H1 (cell line): ENCODE results near the gene MRPL39. TPM values are rescaled to one million over a fixed set of nuclear protein-coding genes. Genes with fewer than 3 reads are reported as not detected.

Source experiments
- CTCF ChIA-PET: fragments of 300-600 bp; sonication (Branson Sonifier 250); formaldehyde crosslinking; loops from one replicate; lab custom pipeline; 2021; ENCODE audit not compliant: partially characterized antibody; lab: Charles Lee
- POLR2A ChIA-PET: fragments of 300-600 bp; sonication (Branson Sonifier 250); formaldehyde crosslinking; loops from one replicate; lab custom pipeline; 2021; ENCODE audit warnings: inconsistent platforms; ENCODE audit not compliant: partially characterized antibody; lab: Charles Lee
- DNase-seq, 2 experiments: peaks; one replicate each; pipeline versions ENCODE4 v3.0.0 to v3.0.0-alpha.2; 2010 to 2022; ENCODE audit warnings: low spot score in 2 of 2, low read depth in 1 of 2, mixed read lengths in 1 of 2
- FAIRE-seq: peaks from 2 replicates; lab custom pipeline; 2011; peaks lifted over from hg19 to GRCh38; lab: Jason Lieb, UNC
- H2AFZ ChIP-seq: 2 replicates; pipeline ENCODE4 v1.8.1; 2012; ENCODE audit warnings: low read length, inconsistent platforms
- H2AK5ac ChIP-seq: 2 replicates; pipeline ENCODE4 v1.6.1; 2013; ENCODE audit warnings: low read depth, low read length
- H2BK120ac ChIP-seq: replicated peaks from 2 replicates; pipeline ENCODE3; 2013; ENCODE audit warnings: low read depth, low read length, inconsistent platforms
- H2BK12ac ChIP-seq: 2 replicates; pipeline ENCODE4 v1.6.1; 2013; ENCODE audit warnings: low read depth, low read length
- H2BK15ac ChIP-seq: 2 replicates; pipeline ENCODE4 v1.6.1; 2013; ENCODE audit warnings: low read length
- H2BK20ac ChIP-seq: 2 replicates; pipeline ENCODE4 v1.6.1; 2013; ENCODE audit warnings: low read length
- H2BK5ac ChIP-seq: 2 replicates; pipeline ENCODE4 v1.6.1; 2013; ENCODE audit warnings: low read depth, low read length
- H3K14ac ChIP-seq: 2 replicates; pipeline ENCODE4 v1.6.1; 2013; ENCODE audit warnings: inconsistent platforms; ENCODE audit not compliant: insufficient read length
- H3K18ac ChIP-seq: 2 replicates; pipeline ENCODE4 v1.6.1; 2013; ENCODE audit warnings: low read length; ENCODE audit errors: extremely low read depth
- H3K23ac ChIP-seq: 2 replicates; pipeline ENCODE4 v1.6.1; 2013; ENCODE audit warnings: inconsistent platforms; ENCODE audit not compliant: insufficient read length
- H3K23me2 ChIP-seq: 2 replicates; pipeline ENCODE4 v1.6.1; 2013; ENCODE audit warnings: low read depth, low read length
- H3K27ac ChIP-seq: 2 replicates; pipeline ENCODE4 v1.6.1; 2011; ENCODE audit warnings: low read depth, low read length, inconsistent platforms
- H3K27me3 ChIP-seq, 4 experiments: replicated peaks in 1 of 4; 1 replicate in 1 of 4; 2 replicates in 3 of 4; pipeline versions ENCODE4 v1.6.1 to v1.8.1; 2011 to 2013; ENCODE audit warnings: low read length in 3 of 4, mild to moderate bottlenecking in 3 of 4, inconsistent platforms in 2 of 4, mixed read lengths in 2 of 4, moderate library complexity in 1 of 4; ENCODE audit not compliant: control insufficient read depth in 3 of 4, insufficient read depth in 3 of 4; ENCODE audit errors: extremely low read depth in 1 of 4
- H3K36me3 ChIP-seq, 4 experiments: 2 replicates each; pipeline versions ENCODE4 v1.6.1 to v1.8.1; 2011 to 2013; ENCODE audit warnings: mild to moderate bottlenecking in 4 of 4, low read length in 3 of 4, moderate library complexity in 2 of 4, control low read depth in 1 of 4, inconsistent platforms in 1 of 4; ENCODE audit not compliant: insufficient read depth in 4 of 4, control insufficient read depth in 2 of 4
- H3K4ac ChIP-seq: replicated peaks from 2 replicates; pipeline ENCODE3; 2013; ENCODE audit warnings: low read length, low read depth, mixed read lengths, inconsistent platforms; ENCODE audit not compliant: insufficient read length
- H3K4me1 ChIP-seq, 4 experiments: replicated peaks in 1 of 4; 1 replicate in 1 of 4; 2 replicates in 3 of 4; pipeline versions ENCODE4 v1.6.1 to v1.8.1; 2011 to 2013; ENCODE audit warnings: low read length in 3 of 4, inconsistent platforms in 2 of 4, mixed read lengths in 1 of 4; ENCODE audit not compliant: insufficient read depth in 4 of 4, control insufficient read depth in 3 of 4
- H3K4me2 ChIP-seq, 2 experiments: 2 replicates each; pipeline versions ENCODE4 v1.6.1 to v1.8.1; 2011 to 2013; ENCODE audit warnings: low read depth in 2 of 2, low read length in 2 of 2, control low read depth in 1 of 2, inconsistent platforms in 1 of 2, mild to moderate bottlenecking in 1 of 2; ENCODE audit not compliant: insufficient read depth in 1 of 2
- H3K4me3 ChIP-seq, 4 experiments: fragments of 200-600, 300-600 bp in 1 of 4; sonication (generic), shearing (Covaris generic), sonication (Bioruptor Twin) in 1 of 4; 2 replicates each; pipeline versions ENCODE4 v1.5.1 to v1.8.1; 2011 to 2016; ENCODE audit warnings: low read length in 4 of 4, low read depth in 3 of 4, control low read depth in 2 of 4, inconsistent platforms in 2 of 4, mild to moderate bottlenecking in 2 of 4, mixed read lengths in 1 of 4, moderate library complexity in 1 of 4; ENCODE audit not compliant: insufficient read depth in 2 of 4; ENCODE audit errors: extremely low read depth in 1 of 4
- H3K56ac ChIP-seq: replicated peaks from 2 replicates; pipeline ENCODE3; 2013; ENCODE audit warnings: low read depth, mild to moderate bottlenecking, mixed read lengths, low read length, inconsistent platforms; ENCODE audit not compliant: insufficient read length
- H3K79me1 ChIP-seq: 2 replicates; pipeline ENCODE4 v1.6.1; 2013; ENCODE audit warnings: low read depth, low read length, control low read depth
- H3K79me2 ChIP-seq, 2 experiments: 2 replicates each; pipeline versions ENCODE4 v1.6.1 to v1.8.1; 2012 to 2013; ENCODE audit warnings: low read length in 2 of 2, mild to moderate bottlenecking in 2 of 2, inconsistent platforms in 1 of 2; ENCODE audit not compliant: insufficient read depth in 2 of 2, control insufficient read depth in 1 of 2
- H3K9ac ChIP-seq, 4 experiments: replicated peaks in 1 of 4; 1 replicate in 1 of 4; 2 replicates in 3 of 4; pipeline versions ENCODE4 v1.6.1 to v1.8.1; 2011 to 2013; ENCODE audit warnings: low read depth in 3 of 4, low read length in 3 of 4, control low read depth in 2 of 4, mild to moderate bottlenecking in 2 of 4, moderate library complexity in 2 of 4, inconsistent platforms in 1 of 4; ENCODE audit errors: extremely low read depth in 1 of 4
- H3K9me3 ChIP-seq, 2 experiments: 2 replicates each; pipeline versions ENCODE4 v1.6.1 to v1.8.1; 2012 to 2013; ENCODE audit warnings: mild to moderate bottlenecking in 2 of 2, moderate library complexity in 2 of 2, control low read depth in 1 of 2, inconsistent platforms in 1 of 2, low read depth in 1 of 2, low read length in 1 of 2, mixed read lengths in 1 of 2; ENCODE audit not compliant: insufficient read depth in 2 of 2
- H4K20me1 ChIP-seq, 2 experiments: replicated peaks in 1 of 2; 2 replicates each; pipeline versions ENCODE3 to v1.8.1; 2011 to 2013; ENCODE audit warnings: inconsistent platforms in 2 of 2, low read length in 2 of 2, mild to moderate bottlenecking in 1 of 2; ENCODE audit not compliant: insufficient read depth in 2 of 2, control insufficient read depth in 1 of 2
- H4K5ac ChIP-seq: 2 replicates; pipeline ENCODE4 v1.6.1; 2013; ENCODE audit warnings: low read length, low read depth, mixed read lengths, inconsistent platforms; ENCODE audit not compliant: insufficient read length
- H4K8ac ChIP-seq: 2 replicates; pipeline ENCODE4 v1.8.0; 2013; ENCODE audit warnings: mild to moderate bottlenecking, moderate library complexity, low read length, inconsistent platforms; ENCODE audit not compliant: insufficient read depth; ENCODE audit errors: extremely low read depth
- H4K91ac ChIP-seq: replicated peaks from 2 replicates; pipeline ENCODE3; 2013; ENCODE audit warnings: low read length, mixed read lengths, inconsistent platforms; ENCODE audit not compliant: insufficient read length
- CREB1 ChIP-seq: IDR thresholded peaks from 2 replicates; pipeline ENCODE4 v1.6.1; 2012; ENCODE audit warnings: inconsistent platforms
- POU5F1 ChIP-seq: IDR thresholded peaks from 2 replicates; pipeline ENCODE4 v1.6.1; 2011; ENCODE audit warnings: low read depth, mild to moderate bottlenecking, low read length, moderate library complexity
- RBBP5 ChIP-seq: IDR thresholded peaks from 2 replicates; pipeline ENCODE4 v1.7.1; 2012; ENCODE audit warnings: low read depth, mild to moderate bottlenecking, inconsistent platforms, low read length, moderate library complexity, borderline replicate concordance
- WGBS, 2 experiments: shearing (Covaris generic) in 1 of 2; methylation state at CpG; one replicate each; pipeline versions ENCODE4 v1.1.6 to v1.1.7; 2013 to 2015; ENCODE audit warnings: low lambda C conversion rate in 2 of 2, mixed read lengths in 2 of 2, inconsistent platforms in 1 of 2, low coverage in 1 of 2, missing lambda C conversion rate in 1 of 2; ENCODE audit not compliant: insufficient replicate concordance in 2 of 2, insufficient coverage in 1 of 2, insufficient read length in 1 of 2; ENCODE audit errors: extremely low coverage in 1 of 2, missing lambda C conversion rate in 1 of 2; 5-methylcytosine and 5-hydroxymethylcytosine counted together
- polyA plus RNA-seq, 7 experiments: library from polyadenylated mRNA; depleted of rRNA in 3 of 7; stranded (reverse) in 5 of 7; unstranded in 2 of 7; fragments of >200 nt in 5 of 7; fragments of 200-250 nt in 2 of 7; gene quantifications; 1 replicate in 5 of 7; 2 replicates in 1 of 7; 4 replicates in 1 of 7; pipeline versions ENCODE4 v1.2.1 to v1.2.3, GENCODE V29; 2011 to 2013; ENCODE audit warnings: missing spikeins in 2 of 7, mixed read lengths in 2 of 7
- total RNA-seq: library from RNA; stranded (reverse); fragmentation: NEBNext Ultra II Directional; extraction: Animal tissue kit (Norgen Biotek cat#: 25700); gene quantifications from 2 replicates; pipeline ENCODE4 v1.2.1, GENCODE V29; 2021

MRPL39 gene
- total and polyA plus RNA-seq, 2 of the 8 experiments (the other 6 are each of a cell fraction or from before 2014, with no cell fraction given) = 20.3 to 43.2 TPM

- Histone ChIP-seq H2BK12ac (no peak overlapping the region), H3K79me2 (no peaks in the 10 kb centered on the region), H4K91ac (no peak overlapping the region), H3K9me3 (no peaks in the 10 kb centered on the region), H3K79me1 (no peaks in the 10 kb centered on the region), H4K8ac (no peak overlapping the region), H3K4me1 (no peaks in the 10 kb centered on the region), H4K5ac (no peak overlapping the region), H3K4me3 (no peak overlapping the region), H3K18ac (no peak overlapping the region), H3K23me2 (no peaks in the 10 kb centered on the region; the same call in 1 of the 2 replicates), H3K36me3 (no peaks in the 10 kb centered on the region), H3K14ac (no peak overlapping the region), H3K23ac (no peak overlapping the region)
- POLR2A ChIA-PET = no interaction called here
- TF ChIP-seq CREB1 (no peak), POU5F1 (no peak), RBBP5 (no peak)
- TF ChIP-seq, all 59 proteins: peak for 0
- no peak overlapping the region for H3K27ac ChIP-seq
- no peak overlapping the region for H3K4ac ChIP-seq
- DNase-seq = no peak
- no peak overlapping the region for H2AK5ac ChIP-seq
- H4K20me1 ChIP-seq = no peaks in the 10 kb centered on the region
- no peak overlapping the region for H3K4me2 ChIP-seq
- H3K9ac ChIP-seq = no peak overlapping the region
- H2AFZ ChIP-seq = no peak overlapping the region
- H2BK120ac ChIP-seq = no peak overlapping the region
- H2BK15ac ChIP-seq = no peak overlapping the region
- 78% methylated on average over 2 of the region's 2 CpGs; no CpG with 5 or more reads in 1 of the 2 experiments for WGBS, 2 experiments
- H3K27me3 ChIP-seq = no peaks in the 10 kb centered on the region
- H2BK20ac ChIP-seq = no peak overlapping the region
- FAIRE-seq = no peak
- H2BK5ac ChIP-seq = no peak overlapping the region
- no peak overlapping the region for H3K56ac ChIP-seq
- CTCF ChIA-PET = interaction anchor here (0.5 to 2.5 kb wide), 7 partner anchors 14 to 178 kb away, joined by 3 to 12 read pairs (median 4); no protein-coding TSS in a partner anchor
Measured at GRCh38 chr21:25626757-25627156, 19.5 kb upstream of the MRPL39 start.
